ENCODE results near the gene LAIR1. TPM values are rescaled to one million over a fixed set of nuclear protein-coding genes. Genes with fewer than 3 reads are reported as not detected.
"Not testable (repeated sequence)": the region's sequence is repeated elsewhere in the genome, so short reads cannot be mapped to it uniquely, and the experiment has no call there.

Gene LAIR1
- total RNA-seq, 2 donors from 2014 or later = 5.2 to 9.3 TPM

DNA sequence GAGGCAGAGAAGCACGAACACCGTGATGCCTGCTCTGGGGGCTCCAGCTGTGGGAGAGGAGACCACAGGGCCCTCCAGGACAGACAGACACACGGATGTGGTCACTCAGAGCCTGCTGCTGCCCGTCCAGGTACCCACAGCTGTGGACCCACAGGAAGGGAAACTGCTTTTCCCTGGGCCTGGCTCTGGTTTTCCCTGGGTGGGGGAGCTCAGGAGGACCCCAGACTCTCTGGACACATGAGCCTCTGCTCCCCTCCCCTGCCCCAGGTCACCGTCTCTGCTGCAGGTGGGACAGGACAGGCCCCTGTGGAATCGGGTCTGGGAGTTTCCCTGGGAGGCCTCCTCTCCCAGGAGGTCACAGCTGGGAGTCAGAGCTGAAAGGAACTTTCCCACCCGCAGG, 33.1 kb downstream of the LAIR1 start:
- Histone ChIP-seq H3K27ac (no peak overlapping the region), H3K27me3 (no peaks in the 10 kb centered on the region), H3K9ac (ENCODE audit: low read depth in 2 of 2, low read length in 2 of 2) (no peak overlapping the region), H3K36me3 (no peaks in the 10 kb centered on the region), H3K4me3 (no peak overlapping the region), H3K4me1 (no peaks in the 10 kb centered on the region), H3K9me3 (no peaks in the 10 kb centered on the region)
- TF ChIP-seq, protein P1, sequence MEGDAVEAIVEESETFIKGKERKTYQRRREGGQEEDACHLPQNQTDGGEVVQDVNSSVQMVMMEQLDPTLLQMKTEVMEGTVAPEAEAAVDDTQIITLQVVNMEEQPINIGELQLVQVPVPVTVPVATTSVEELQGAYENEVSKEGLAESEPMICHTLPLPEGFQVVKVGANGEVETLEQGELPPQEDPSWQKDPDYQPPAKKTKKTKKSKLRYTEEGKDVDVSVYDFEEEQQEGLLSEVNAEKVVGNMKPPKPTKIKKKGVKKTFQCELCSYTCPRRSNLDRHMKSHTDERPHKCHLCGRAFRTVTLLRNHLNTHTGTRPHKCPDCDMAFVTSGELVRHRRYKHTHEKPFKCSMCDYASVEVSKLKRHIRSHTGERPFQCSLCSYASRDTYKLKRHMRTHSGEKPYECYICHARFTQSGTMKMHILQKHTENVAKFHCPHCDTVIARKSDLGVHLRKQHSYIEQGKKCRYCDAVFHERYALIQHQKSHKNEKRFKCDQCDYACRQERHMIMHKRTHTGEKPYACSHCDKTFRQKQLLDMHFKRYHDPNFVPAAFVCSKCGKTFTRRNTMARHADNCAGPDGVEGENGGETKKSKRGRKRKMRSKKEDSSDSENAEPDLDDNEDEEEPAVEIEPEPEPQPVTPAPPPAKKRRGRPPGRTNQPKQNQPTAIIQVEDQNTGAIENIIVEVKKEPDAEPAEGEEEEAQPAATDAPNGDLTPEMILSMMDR (IDR thresholded peaks at IDR 0.05) = no peak
- no peak for DNase-seq
- intact Hi-C loops (cut with DNase I) = no loop called here

DNA sequence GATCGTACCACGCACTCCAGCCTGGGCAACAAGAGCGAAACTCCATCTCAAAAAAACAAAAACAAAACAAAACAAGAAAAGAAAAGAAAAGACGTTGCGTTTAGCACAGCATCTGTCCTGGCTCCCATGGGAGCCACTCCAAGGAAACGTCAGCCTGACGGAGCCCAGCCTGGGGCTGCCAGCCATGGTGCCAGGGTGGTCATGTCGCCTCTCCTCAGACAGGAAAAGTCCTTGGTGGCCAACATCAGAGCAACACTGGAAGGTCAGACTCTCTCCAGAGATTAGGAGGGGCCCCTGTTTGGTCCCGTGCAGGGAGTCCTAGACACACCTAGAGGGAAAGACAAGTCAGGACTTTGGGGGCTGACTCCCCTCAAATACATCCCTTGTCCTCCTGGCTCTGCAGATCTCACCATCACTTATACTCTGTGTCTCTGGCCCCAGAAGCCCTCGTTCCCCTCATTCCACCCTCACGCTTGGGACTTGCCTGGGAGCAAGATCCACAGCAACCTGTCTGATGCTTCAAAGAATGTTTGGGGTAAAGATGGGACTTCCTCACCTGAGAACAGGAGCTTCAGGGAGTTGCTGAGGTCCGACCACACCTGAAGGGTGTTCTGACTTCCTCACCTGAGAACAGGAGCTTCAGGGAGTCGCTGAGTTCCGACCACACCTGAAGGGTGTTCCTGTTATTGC, 35.1 kb downstream of the LAIR1 start:
- TF ChIP-seq, protein P1 (IDR thresholded peaks at IDR 0.05) = no peak
- Histone ChIP-seq H3K27ac (no peak overlapping the region), H3K4me1 (no peaks in the 10 kb centered on the region), H3K27me3 (no peaks in the 10 kb centered on the region), H3K36me3 (no peaks in the 10 kb centered on the region), H3K4me3 (no peak overlapping the region), H3K9me3 (no peaks in the 10 kb centered on the region), H3K9ac (ENCODE audit: low read depth in 2 of 2, low read length in 2 of 2) (no peak overlapping the region)
- intact Hi-C loops (cut with DNase I) = no loop called here
- DNase-seq = no peak

DNA sequence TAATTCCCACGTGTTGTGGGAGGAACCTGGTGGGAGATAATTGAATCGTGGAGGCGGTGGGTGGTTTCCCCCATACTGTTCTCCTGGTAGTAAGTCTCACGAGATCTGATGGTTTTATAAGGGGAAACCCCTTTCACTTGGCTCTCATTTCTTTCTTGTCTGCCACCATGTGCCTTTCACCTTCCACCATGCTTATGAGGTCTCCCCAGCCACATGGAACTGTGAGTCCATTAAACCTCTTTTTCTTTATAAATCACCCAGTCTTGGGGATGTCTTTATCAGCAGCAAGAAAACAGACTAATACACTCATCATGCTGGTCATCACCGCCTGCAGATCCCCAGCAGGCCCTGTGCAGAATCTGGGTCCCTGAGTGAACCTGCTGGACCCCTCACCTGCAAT, 36.0 kb downstream of the LAIR1 start:
- H3K27ac ChIP-seq; H3K4me3 ChIP-seq; H3K36me3 ChIP-seq; H3K27me3 ChIP-seq; DNase-seq; H3K9ac ChIP-seq (ENCODE audit: low read depth in 2 of 2, low read length in 2 of 2); H3K9me3 ChIP-seq; intact Hi-C loops (cut with DNase I); H3K4me1 ChIP-seq: not testable (repeated sequence)

DNA sequence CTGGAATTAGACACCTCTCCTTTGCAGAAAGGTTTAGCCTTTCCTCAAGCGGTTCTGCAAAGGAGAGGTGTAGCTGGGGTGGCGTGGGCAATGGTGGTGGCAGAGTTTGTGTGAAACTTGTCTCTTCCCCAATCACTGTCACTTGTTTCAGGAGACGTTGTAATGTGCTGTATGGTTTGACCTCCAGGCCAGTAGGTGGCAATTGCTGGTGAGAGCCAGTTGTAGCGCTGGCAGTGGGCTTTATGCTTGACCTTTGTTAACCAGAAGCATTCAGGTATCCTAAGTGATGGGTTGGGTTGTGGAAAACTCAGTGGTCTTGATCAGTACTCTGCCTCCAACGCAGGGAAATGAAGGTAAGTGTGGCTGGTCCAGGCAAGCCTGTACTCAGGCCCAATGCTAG, 39.1 kb downstream of the LAIR1 start:
- Histone ChIP-seq H3K9ac (ENCODE audit: low read depth in 2 of 2, low read length in 2 of 2) (no peak overlapping the region), H3K27ac (no peak overlapping the region), H3K4me1 (no peaks in the 10 kb centered on the region), H3K27me3 (no peaks in the 10 kb centered on the region), H3K4me3 (no peak overlapping the region), H3K9me3 (no peaks in the 10 kb centered on the region), H3K36me3 (no peaks in the 10 kb centered on the region)
- DNase-seq = no peak
- TF ChIP-seq, protein P1 (IDR thresholded peaks at IDR 0.05) = no peak
- intact Hi-C loops (cut with DNase I) = no loop called here

DNA sequence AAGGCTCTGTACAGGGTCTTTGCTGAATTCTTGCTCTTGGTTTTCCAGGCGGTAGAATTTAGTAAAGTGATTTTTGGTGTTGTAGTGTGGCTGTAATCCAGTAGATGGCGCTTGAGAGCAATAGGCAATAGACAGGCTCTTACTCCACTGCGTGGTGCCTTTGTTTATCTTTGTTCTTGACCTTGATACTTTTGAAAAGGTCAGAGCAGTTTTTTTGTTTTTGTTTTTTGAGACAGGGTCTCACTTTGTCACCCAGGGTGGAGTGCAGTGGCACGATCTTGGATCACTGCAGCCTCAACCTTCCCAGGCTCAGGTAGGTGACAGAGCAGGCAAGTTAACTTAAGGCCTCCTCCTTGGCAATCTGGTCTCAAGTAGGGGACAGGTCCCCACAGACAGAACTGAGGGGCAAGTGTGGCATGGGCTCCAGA, 39.5 kb downstream of the LAIR1 start:
- Histone ChIP-seq H3K9me3 (no peaks in the 10 kb centered on the region), H3K36me3 (no peaks in the 10 kb centered on the region), H3K4me1 (no peaks in the 10 kb centered on the region), H3K9ac (ENCODE audit: low read depth in 2 of 2, low read length in 2 of 2) (no peak overlapping the region), H3K4me3 (no peak overlapping the region), H3K27ac (no peak overlapping the region), H3K27me3 (no peaks in the 10 kb centered on the region)
- peak; percentile 29 for DNase-seq
- intact Hi-C loops (cut with DNase I) = no loop called here
- TF ChIP-seq, protein P1 (IDR thresholded peaks at IDR 0.05) = peak; percentile 85

DNA sequence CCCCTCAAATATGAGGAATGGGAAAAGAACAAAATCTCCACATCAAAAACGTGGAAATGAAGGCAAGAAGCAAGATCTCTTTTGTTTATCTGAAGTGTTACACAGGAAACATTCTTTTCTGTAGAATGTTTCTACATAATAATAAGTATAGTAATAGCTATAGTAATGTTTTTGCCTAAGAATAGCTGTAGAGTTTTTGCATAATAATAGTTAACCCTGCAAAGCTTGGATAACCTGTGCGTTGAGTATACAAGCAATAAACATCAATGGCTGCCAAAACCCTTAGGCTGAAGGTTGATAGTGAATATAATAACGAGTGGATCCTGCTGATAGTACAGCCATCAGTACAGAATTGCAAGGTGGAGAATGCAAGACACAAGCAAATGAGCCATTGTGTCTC, 40.7 kb downstream of the LAIR1 start:
- Histone ChIP-seq H3K36me3 (no peaks in the 10 kb centered on the region), H3K4me1 (no peaks in the 10 kb centered on the region), H3K9me3 (no peaks in the 10 kb centered on the region), H3K27me3 (no peaks in the 10 kb centered on the region), H3K9ac (ENCODE audit: low read depth in 2 of 2, low read length in 2 of 2) (no peak overlapping the region), H3K4me3 (no peak overlapping the region), H3K27ac (no peak overlapping the region)
- DNase-seq = no peak
- TF ChIP-seq, protein P1 (IDR thresholded peaks at IDR 0.05) = no peak
- intact Hi-C loops (cut with DNase I) = no loop called here

DNA sequence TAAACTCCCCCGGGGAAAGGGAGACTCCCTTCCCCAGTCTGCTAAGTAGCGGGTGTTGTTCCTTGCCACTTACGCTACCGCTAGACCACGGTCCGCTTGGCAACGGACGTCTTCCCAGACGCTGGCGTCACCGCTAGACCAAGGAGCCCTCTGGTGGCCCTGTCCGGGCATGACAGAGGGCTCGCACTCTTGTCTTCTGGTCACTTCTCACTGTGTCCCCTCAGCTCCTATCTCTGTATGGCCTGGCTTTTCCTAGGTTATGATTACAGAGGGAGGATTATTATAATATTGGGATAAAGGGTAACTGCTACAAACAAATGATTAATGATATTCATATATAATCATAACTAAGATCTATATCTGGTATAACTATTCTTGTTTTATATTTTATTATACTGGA, 41.8 kb downstream of the LAIR1 start:
- H3K9me3 ChIP-seq; H3K27me3 ChIP-seq; H3K9ac ChIP-seq (ENCODE audit: low read depth in 2 of 2, low read length in 2 of 2); H3K4me3 ChIP-seq; H3K27ac ChIP-seq; DNase-seq; H3K36me3 ChIP-seq; intact Hi-C loops (cut with DNase I); H3K4me1 ChIP-seq: not testable (repeated sequence)

DNA sequence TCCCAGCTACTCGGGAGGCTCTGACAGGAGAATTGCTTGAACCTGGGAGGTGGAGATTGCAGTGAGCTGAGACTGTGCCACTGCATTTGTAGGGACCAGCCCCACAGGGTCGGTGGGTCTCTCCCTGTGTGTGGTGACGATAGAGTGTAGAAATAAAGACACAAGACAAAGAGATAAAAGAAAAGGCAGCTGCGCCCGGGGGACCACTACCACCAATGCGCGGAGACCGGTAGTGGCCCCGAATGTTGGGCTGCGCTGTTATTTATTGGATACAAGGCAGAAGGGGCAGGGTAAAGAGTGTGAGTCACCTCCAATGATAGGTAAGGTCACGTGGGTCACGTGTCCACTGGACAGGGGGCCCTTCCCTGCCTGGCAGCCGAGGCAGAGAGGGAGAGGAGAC, 42.4 kb downstream of the LAIR1 start:
- intact Hi-C loops (cut with DNase I); H3K4me3 ChIP-seq; H3K9ac ChIP-seq (ENCODE audit: low read depth in 2 of 2, low read length in 2 of 2); DNase-seq; H3K36me3 ChIP-seq; H3K27ac ChIP-seq; H3K4me1 ChIP-seq; H3K9me3 ChIP-seq; H3K27me3 ChIP-seq: not testable (repeated sequence)
